HT-29 (cell line): Measurements from ENCODE around the gene VEZF1. TPM values are rescaled to one million over a fixed set of nuclear protein-coding genes. Genes with fewer than 3 reads are reported as not detected.
A peak's percentile ranks its signal among the peaks of the same experiment; 100 is the strongest.

Experiments
- DNase-seq: peaks from one replicate; pipeline ENCODE4 v3.0.0-alpha.2; 2015; ENCODE audit warnings: low spot score
- total RNA-seq: library from RNA; depleted of rRNA; stranded (reverse); fragments of >200 nt; shearing (Covaris generic); gene quantifications from 2 replicates; pipeline ENCODE4 v1.2.3, GENCODE V29; 2014; rRNA removed

The VEZF1 gene
- total RNA-seq: 39.5 and 47.5 TPM in 2 replicates

DNA sequence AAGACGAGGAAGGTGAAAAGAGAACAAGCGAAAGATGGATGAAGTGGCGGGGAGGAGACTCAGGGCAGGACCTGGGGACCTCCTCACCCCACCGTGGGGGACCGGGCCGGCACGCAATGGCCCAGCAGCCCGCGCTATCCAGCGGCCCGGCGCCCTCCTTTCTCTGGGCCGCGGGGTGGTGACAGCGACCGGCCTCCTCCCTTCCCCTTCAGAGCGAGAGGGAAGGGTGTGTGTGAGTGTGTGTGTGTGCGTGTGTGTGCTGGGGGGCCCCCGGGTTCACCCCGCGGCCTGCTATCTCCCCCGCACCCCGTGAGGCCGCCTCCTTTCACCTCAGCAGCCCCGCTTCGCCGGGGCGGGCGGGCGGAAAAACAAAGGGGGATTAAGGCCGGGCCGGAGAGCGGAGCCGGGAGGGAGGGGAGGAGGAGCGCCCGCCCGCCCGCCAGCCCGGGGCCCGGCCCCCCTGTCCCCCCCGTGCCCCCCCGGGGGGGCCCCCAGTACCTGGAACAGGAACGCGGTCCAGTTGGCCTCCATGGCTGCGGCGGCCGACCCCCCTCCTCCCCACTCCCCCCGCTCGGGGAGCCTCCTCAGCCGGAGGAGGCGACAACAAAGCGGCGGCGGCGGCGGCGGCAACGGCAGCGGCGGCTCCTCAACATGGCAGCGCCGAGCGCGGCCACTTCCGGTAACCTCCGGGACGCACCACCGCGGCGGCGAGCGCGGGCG is at the start of gene VEZF1:
TSS of gene VEZF1 (minus strand) at position 674 of the 720 bp plus-strand sequence. CDS start at position 531, 143 bp downstream.
- DNase-seq: peak; percentile 72

- DNase-seq: no peak
Measured at GRCh38 chr17:58032691-58033415, 44.8 kb upstream of the VEZF1 start.

GRCh38 chr17:58028578-58028977 is 40.5 kb upstream of the VEZF1 start:
- DNase-seq: no peak

DNA sequence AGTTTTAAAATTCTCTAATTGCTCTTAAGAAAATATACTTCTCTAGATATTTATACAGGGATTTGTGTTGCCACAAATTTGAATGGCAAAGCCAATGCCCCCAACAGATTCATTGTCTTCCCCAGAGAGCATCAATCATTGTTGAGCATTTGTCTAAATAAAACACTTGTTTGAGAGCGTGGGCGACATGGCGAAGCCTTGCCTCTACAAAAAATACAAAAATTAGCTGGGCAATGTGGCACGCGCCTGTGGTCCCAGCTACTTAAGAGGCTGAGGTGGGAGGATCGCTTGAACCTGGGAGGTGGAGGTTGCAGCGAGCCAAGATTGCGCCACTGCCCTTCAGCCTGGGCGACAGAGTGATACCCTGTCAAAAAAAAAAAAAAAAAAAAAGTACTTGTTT is 32.3 kb upstream of the VEZF1 start:
- no peak for DNase-seq

DNA sequence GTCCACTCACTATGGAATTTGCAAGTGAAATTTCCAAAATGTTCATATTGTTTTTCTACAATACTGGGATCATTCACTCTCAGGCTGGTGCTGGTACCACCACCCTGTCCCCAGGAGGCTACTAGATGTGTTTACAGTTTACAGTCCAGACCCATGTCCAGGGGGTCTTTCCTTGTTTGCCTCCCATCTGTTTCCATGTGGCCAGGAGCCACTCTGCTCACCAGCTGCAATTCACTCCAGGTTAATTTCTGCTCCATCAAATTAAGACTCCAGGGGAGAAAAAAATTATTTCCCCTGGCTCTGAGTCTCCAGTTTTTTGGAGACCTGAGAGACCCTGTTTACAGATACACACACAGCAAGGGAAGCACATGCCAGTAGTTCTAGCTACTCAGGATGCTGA is 31.5 kb upstream of the VEZF1 start:
- no peak for DNase-seq

- DNase-seq: no peak
Measured at GRCh38 chr17:58019039-58019438, 31.0 kb upstream of the VEZF1 start.

- no peak for DNase-seq
Measured at GRCh38 chr17:58010067-58010799, 22.2 kb upstream of the VEZF1 start.

- DNase-seq: no peak
Measured at GRCh38 chr17:58007781-58008706, 20.0 kb upstream of the VEZF1 start.

DNA sequence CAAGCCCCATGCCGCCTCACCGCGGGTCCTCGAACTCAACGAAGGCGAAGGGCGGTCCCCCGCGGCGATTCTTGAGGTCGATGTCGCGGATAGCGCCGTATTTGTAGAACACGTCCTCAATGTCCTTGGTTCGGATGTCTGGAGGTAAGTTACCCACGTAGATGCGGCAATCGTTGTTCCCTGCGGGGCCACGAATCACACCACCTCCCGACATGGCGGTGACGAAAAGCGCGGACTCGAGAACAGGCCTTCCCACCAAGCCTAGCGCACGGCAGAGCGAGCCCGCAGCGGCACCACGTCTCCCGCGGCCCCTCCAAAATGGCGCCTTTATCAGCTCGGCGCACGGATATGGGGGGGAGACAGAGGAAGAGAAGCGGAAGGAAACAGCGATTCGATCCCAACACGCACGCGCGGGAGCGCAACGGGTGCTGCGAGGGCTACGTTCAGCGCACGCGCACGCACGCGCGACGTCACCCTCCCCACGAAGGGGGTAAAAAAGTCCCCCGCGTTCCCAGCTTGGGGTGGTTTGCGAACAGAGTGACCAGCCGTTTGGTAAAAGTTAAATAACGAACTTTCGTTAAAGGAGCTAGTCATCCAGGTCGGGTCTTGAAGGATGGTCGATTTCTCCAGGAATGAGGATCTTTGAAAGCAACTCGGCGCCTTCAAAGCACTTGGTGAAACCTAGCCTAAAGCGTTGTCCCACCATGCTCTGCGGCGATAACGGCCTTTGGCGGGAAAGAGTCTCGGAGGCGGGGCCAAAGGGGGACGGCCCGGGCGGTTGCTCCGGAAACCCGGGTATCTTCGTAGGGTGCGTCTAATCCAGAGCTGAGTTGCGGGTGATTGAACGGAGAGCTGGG is 19.1 kb upstream of the VEZF1 start, which contains the start of gene SRSF1:
TSS of gene SRSF1 (minus strand) at position 323 of the 857 bp plus-strand sequence. CDS start at position 214, 109 bp downstream.
- peak; percentile 98 for DNase-seq

- DNase-seq: peak; percentile 81
Measured at GRCh38 chr17:58006560-58006923, 18.5 kb upstream of the VEZF1 start.

GRCh38 chr17:58005728-58006559 is 17.9 kb upstream of the VEZF1 start:
- no peak for DNase-seq

GRCh38 chr17:58005031-58005727 is 17.1 kb upstream of the VEZF1 start:
- DNase-seq: no peak

GRCh38 chr17:58004060-58004459 is 16.0 kb upstream of the VEZF1 start:
- no peak for DNase-seq

GRCh38 chr17:58002973-58003372 is 14.9 kb upstream of the VEZF1 start:
- no peak for DNase-seq

DNA sequence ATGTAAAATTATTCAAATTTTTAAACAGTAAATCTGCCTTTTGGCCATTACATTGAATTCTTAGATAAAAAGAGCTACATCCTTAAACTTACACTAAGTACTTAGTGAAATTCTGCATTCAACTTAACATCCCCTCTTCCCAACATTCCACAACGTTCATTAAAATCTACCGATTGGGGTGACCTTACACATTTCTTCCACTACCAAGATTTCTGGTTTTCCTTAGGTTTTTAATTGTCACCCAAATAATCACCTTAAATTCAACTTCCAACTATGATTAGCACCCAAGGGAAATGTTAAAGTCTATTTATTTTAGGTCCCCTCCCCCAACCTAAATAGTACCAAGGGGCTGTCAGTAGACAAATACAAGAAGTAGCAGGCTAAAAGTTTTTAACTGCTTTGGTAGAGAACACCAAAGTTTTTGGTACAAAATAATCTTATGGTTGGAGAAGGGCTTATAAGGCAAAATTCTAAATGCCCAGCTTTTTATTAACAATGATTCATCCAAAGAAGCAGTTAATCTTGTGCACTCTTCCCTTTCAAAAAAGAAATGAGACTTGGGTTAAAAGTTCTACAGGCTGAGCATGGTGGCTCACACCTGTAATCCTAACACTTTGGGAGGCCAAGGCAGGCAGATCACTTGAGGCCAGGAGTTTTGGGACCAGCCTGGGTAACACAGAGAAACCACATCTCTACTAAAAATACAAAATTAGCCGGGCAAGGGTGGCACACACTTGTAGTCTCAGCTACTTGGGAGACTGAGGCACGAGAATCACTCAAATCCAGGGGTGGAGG is 14.3 kb upstream of the VEZF1 start:
- DNase-seq: no peak

DNA sequence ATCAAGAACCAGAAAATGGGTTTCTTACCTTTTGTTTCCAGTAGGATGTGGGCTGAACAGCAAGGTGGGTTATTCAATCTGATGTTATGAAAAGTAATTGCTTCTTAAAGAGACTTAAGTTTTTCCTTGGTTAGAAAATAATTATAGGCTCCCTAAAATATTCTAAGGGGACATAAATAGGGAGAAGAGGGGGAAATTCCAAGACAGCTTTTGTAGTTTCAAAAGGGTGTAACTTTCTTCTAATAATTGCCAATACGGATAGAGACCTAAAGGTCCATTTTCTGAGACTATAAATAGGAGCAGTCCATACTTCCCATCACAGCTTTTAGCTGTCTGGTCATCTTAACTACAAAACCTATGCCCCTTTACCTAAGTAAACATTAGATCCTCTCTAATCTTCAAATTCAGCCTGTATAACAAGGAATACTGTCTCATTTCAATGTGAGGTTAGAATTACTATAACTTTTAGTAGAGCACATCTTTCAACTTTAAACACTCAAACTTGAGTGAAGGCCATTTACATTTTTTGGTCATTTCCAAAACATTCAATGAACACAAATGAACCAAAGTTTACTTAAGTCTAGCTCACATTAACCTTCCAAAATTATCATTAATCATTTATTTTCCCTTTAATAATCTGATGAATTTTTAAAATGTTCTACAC is 13.5 kb upstream of the VEZF1 start:
- no peak for DNase-seq

GRCh38 chr17:57999496-58000017 is 11.5 kb upstream of the VEZF1 start:
- peak; percentile 86 for DNase-seq
